Fibroblast of skin of abdomen (primary cell): Measurements from ENCODE around the gene CTNNBL1.
"Not testable (repeated sequence)": the region's sequence is repeated elsewhere in the genome, so short reads cannot be mapped to it uniquely, and the experiment has no call there.

Experiments used
- DNase-seq: peaks from one replicate; pipeline ENCODE4 v3.0.0-alpha.2; 2013

The CTNNBL1 gene

GRCh38 chr20:37680420-37680819 lies 13.4 kb upstream of the CTNNBL1 start:
- DNase-seq: no peak

GRCh38 chr20:37681384-37682112 lies 12.3 kb upstream of the CTNNBL1 start:
- no peak for DNase-seq

- not testable (repeated sequence) for DNase-seq
Measured at GRCh38 chr20:37683146-37683545, 10.7 kb upstream of the CTNNBL1 start.

GRCh38 chr20:37686762-37687477 lies 6.9 kb upstream of the CTNNBL1 start:
- DNase-seq: no peak

GRCh38 chr20:37687478-37687805 lies 6.4 kb upstream of the CTNNBL1 start:
- no peak for DNase-seq

GRCh38 chr20:37688093-37688492 lies 5.7 kb upstream of the CTNNBL1 start:
- no peak for DNase-seq

GRCh38 chr20:37690626-37691369 lies 3.0 kb upstream of the CTNNBL1 start:
- no peak for DNase-seq

GRCh38 chr20:37692459-37693166 lies 1.2 kb upstream of the CTNNBL1 start:
- no peak for DNase-seq

GRCh38 chr20:37693242-37693634 lies 592 bp upstream of the CTNNBL1 start:
- DNase-seq: no peak

- no peak for DNase-seq
Measured at GRCh38 chr20:37695684-37696342, 2.0 kb downstream of the CTNNBL1 start.

- no peak for DNase-seq
Measured at GRCh38 chr20:37697314-37697713, 3.5 kb downstream of the CTNNBL1 start.

- DNase-seq: no peak
Measured at GRCh38 chr20:37699202-37699601, 5.4 kb downstream of the CTNNBL1 start.

- DNase-seq: no peak
Measured at GRCh38 chr20:37700301-37700700, 6.5 kb downstream of the CTNNBL1 start.

- DNase-seq: peak; percentile 31
Measured at GRCh38 chr20:37701676-37702075, 7.8 kb downstream of the CTNNBL1 start.

GRCh38 chr20:37702403-37703034 lies 8.7 kb downstream of the CTNNBL1 start:
- no peak for DNase-seq

- DNase-seq: peak; percentile 13
Measured at GRCh38 chr20:37703035-37703845, 9.4 kb downstream of the CTNNBL1 start.

GRCh38 chr20:37704955-37705354 lies 11.1 kb downstream of the CTNNBL1 start:
- DNase-seq: no peak

GRCh38 chr20:37706298-37706697 lies 12.5 kb downstream of the CTNNBL1 start:
- DNase-seq: no peak

GRCh38 chr20:37711001-37711400 lies 17.2 kb downstream of the CTNNBL1 start:
- DNase-seq: no peak

- DNase-seq: no peak
Measured at GRCh38 chr20:37711994-37712964, 18.4 kb downstream of the CTNNBL1 start.
